Neural progenitor cell (in vitro differentiated cells): ENCODE measurements around the gene NTM. TPM values are rescaled to one million over a fixed set of nuclear protein-coding genes. Genes with fewer than 3 reads are reported as not detected.

Experiments
- DNase-seq: peaks from one replicate; pipeline ENCODE4 v3.0.0-alpha.2; 2016; ENCODE audit warnings: low spot score
- H2AFZ ChIP-seq: fragments of 200-600 bp; sonication (generic); replicated peaks from 2 replicates; pipeline ENCODE4 v1.6.1; 2016; ENCODE audit warnings: antibody characterized with exemption
- H3F3A ChIP-seq: fragments of 200-600 bp; sonication (generic); 2 replicates; pipeline ENCODE4 v1.6.1; 2016; ENCODE audit warnings: antibody characterized with exemption, low read depth
- H3K27ac ChIP-seq: fragments of 200-600 bp; sonication (generic); 2 replicates; pipeline ENCODE4 v1.5.1; 2016; ENCODE audit warnings: mild to moderate bottlenecking
- H3K27me3 ChIP-seq: fragments of 200-600 bp; sonication (generic); 2 replicates; pipeline ENCODE4 v1.6.1; 2016; ENCODE audit warnings: mild to moderate bottlenecking, moderate library complexity
- H3K36me3 ChIP-seq: fragments of 200-600 bp; sonication (generic); 2 replicates; pipeline ENCODE4 v1.5.1; 2016
- H3K4me1 ChIP-seq: fragments of 200-600 bp; sonication (generic); 2 replicates; pipeline ENCODE4 v1.6.1; 2016; ENCODE audit warnings: mixed run types
- H3K4me2 ChIP-seq: fragments of 200-600 bp; sonication (generic); 2 replicates; pipeline ENCODE4 v1.6.1; 2016
- H3K4me3 ChIP-seq: fragments of 200-600 bp; sonication (generic); 2 replicates; pipeline ENCODE4 v1.5.1; 2016
- H3K79me2 ChIP-seq: fragments of 200-600 bp; sonication (generic); 2 replicates; pipeline ENCODE4 v1.6.1; 2016; ENCODE audit warnings: low read depth
- H3K9ac ChIP-seq: fragments of 200-600 bp; sonication (generic); 2 replicates; pipeline ENCODE4 v1.6.1; 2016
- H3K9me3 ChIP-seq: fragments of 200-600 bp; sonication (generic); 2 replicates; pipeline ENCODE4 v1.5.1; 2016; ENCODE audit warnings: low read depth
- H4K20me1 ChIP-seq: fragments of 200-600 bp; sonication (generic); 2 replicates; pipeline ENCODE4 v1.6.1; 2016; ENCODE audit warnings: low read depth
- H3K27ac Mint-ChIP-seq: 3 replicates; pipeline ENCODE4 v1.8.0; 2021; ENCODE audit warnings: mixed read lengths
- H3K27me3 Mint-ChIP-seq: 2 replicates; pipeline ENCODE4 v1.8.0; 2022; ENCODE audit warnings: low read depth, mild to moderate bottlenecking, inconsistent platforms, moderate library complexity, mixed read lengths; ENCODE audit not compliant: insufficient read depth
- H3K36me3 Mint-ChIP-seq: 3 replicates; pipeline ENCODE4 v1.8.0; 2021; ENCODE audit warnings: mixed read lengths
- H3K4me1 Mint-ChIP-seq: 3 replicates; pipeline ENCODE4 v1.8.0; 2021; ENCODE audit warnings: mixed read lengths
- H3K4me3 Mint-ChIP-seq: 3 replicates; pipeline ENCODE4 v1.8.0; 2021; ENCODE audit warnings: mild to moderate bottlenecking, moderate library complexity, mixed read lengths
- H3K9me3 Mint-ChIP-seq: 3 replicates; pipeline ENCODE4 v1.8.0; 2020; ENCODE audit warnings: mixed read lengths
- CTCF ChIP-seq: fragments of 200-600 bp; sonication (generic); IDR thresholded peaks from 2 replicates; pipeline ENCODE4 v1.5.1; 2017; ENCODE audit warnings: antibody characterized with exemption, mild to moderate bottlenecking
- EZH2 ChIP-seq: fragments of 200-600 bp; sonication (generic); IDR thresholded peaks from 2 replicates; pipeline ENCODE4 v1.6.1; 2017; ENCODE audit warnings: antibody characterized with exemption, mild to moderate bottlenecking, moderate library complexity
- EZH2phosphoT487 ChIP-seq: fragments of 200-600 bp; sonication (generic); IDR thresholded peaks from 2 replicates; pipeline ENCODE4 v1.6.1; 2017; ENCODE audit warnings: antibody characterized with exemption
- total RNA-seq: library from RNA; depleted of rRNA; stranded (reverse); fragments of >200 nt; gene quantifications from 2 replicates; pipeline ENCODE4 v1.2.3, GENCODE V29; 2015; ENCODE audit warnings: low replicate concordance

NTM gene
- total RNA-seq, 1 donor from 2014 or later, result 4.3 TPM

- H3F3A ChIP-seq, result no peaks in the 10 kb centered on the region
- H3K27me3 ChIP-seq, result no peaks in the 10 kb centered on the region
- H3K27ac Mint-ChIP-seq, result no peak overlapping the region
- no peaks in the 10 kb centered on the region for H3K36me3 ChIP-seq
- no peak overlapping the region for H3K4me3 ChIP-seq
- no peak overlapping the region for H3K9ac ChIP-seq
- no peak overlapping the region for H3K27ac ChIP-seq
- no peaks in the 10 kb centered on the region for H3K9me3 Mint-ChIP-seq
- no peak overlapping the region for H3K4me3 Mint-ChIP-seq
- no peaks in the 10 kb centered on the region for H3K9me3 ChIP-seq
- no peak for DNase-seq
- H3K4me1 ChIP-seq, result peaks cover 5% of the 10 kb centered on the region
- H3K4me1 Mint-ChIP-seq, result peaks cover 3% of the 10 kb centered on the region
- no peak for TF ChIP-seq CTCF
- TF ChIP-seq EZH2phosphoT487, result no peak
- no peak for TF ChIP-seq EZH2
- no peaks in the 10 kb centered on the region for H3K36me3 Mint-ChIP-seq
- H3K27me3 Mint-ChIP-seq, result peaks cover 6% of the 10 kb centered on the region
- H3K4me2 ChIP-seq, result no peak overlapping the region
- no peaks in the 10 kb centered on the region for H3K79me2 ChIP-seq
- H4K20me1 ChIP-seq, result no peaks in the 10 kb centered on the region
- H2AFZ ChIP-seq, result no peak overlapping the region
Measured at GRCh38 chr11:131499199-131499598, 128.8 kb downstream of the NTM start.

- Histone ChIP-seq H3K36me3 (no peaks in the 10 kb centered on the region), H3K27me3 (no peaks in the 10 kb centered on the region), H3K4me2 (no peak overlapping the region), H3K4me3 (no peak overlapping the region), H2AFZ (no peak overlapping the region), H3F3A (no peaks in the 10 kb centered on the region), H3K27ac (no peak overlapping the region), H3K9me3 (no peaks in the 10 kb centered on the region), H3K4me1 (peaks cover 5% of the 10 kb centered on the region), H3K9ac (no peak overlapping the region), H3K79me2 (no peaks in the 10 kb centered on the region), H4K20me1 (no peaks in the 10 kb centered on the region)
- H3K27me3 Mint-ChIP-seq, result peaks cover 4% of the 10 kb centered on the region
- TF ChIP-seq CTCF, result no peak
- no peak for TF ChIP-seq EZH2
- no peak for TF ChIP-seq EZH2phosphoT487
- no peak for DNase-seq
- H3K9me3 Mint-ChIP-seq, result no peaks in the 10 kb centered on the region
- H3K4me1 Mint-ChIP-seq, result peaks cover 13% of the 10 kb centered on the region
- no peaks in the 10 kb centered on the region for H3K36me3 Mint-ChIP-seq
- H3K4me3 Mint-ChIP-seq, result no peak overlapping the region
- H3K27ac Mint-ChIP-seq, result no peak overlapping the region
Measured at GRCh38 chr11:131503017-131503416, 132.6 kb downstream of the NTM start.

DNA sequence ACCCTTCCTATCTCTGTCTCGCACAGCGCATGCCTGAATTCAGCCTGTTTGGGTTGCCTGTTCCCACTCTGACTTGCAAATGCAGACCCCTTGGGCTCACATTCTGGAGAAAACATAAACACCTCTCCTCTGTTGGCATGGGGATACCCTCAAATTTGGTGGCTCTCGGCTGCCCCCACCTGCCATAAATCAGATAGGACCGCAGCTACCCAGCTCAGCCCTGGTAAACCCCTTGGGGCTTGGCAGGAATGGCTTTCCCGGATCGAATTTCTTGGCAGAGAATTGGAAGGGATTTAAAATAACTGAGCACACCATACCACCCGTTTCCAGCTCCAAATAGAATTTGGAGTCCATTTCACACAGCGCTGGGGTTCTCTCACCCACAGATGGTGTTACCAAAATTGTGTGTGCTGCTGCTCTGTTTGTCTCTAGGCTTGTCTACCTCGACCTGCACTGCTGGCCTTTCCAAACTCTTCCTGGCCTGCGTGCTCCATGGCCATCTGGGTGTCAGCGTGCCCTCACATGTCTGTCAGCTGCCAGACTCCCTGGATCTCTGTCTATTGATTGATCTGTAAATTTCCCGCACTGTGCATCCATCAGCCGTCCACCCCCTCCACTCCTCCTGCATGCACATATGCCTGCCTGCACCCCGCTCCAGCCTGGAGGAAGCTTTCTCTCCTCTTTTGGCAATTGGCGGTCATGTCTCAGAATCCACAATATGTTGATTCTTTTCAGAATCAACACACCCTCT, 134.0 kb downstream of the NTM start:
- Histone ChIP-seq H3K4me2 (peak overlapping the region; percentile 34), H3K79me2 (no peaks in the 10 kb centered on the region), H3F3A (no peaks in the 10 kb centered on the region), H2AFZ (peak overlapping the region; percentile 36), H3K36me3 (no peaks in the 10 kb centered on the region), H4K20me1 (no peaks in the 10 kb centered on the region), H3K4me3 (no peak overlapping the region), H3K27ac (no peak overlapping the region), H3K4me1 (no peaks in the 10 kb centered on the region), H3K9ac (no peak overlapping the region), H3K9me3 (no peaks in the 10 kb centered on the region), H3K27me3 (no peaks in the 10 kb centered on the region)
- peak overlapping the region; percentile 51 for H3K27ac Mint-ChIP-seq
- peaks cover 4% of the 10 kb centered on the region for H3K27me3 Mint-ChIP-seq
- peaks cover 13% of the 10 kb centered on the region for H3K4me1 Mint-ChIP-seq
- H3K36me3 Mint-ChIP-seq, result no peaks in the 10 kb centered on the region
- DNase-seq, result peak; percentile 78
- no peaks in the 10 kb centered on the region for H3K9me3 Mint-ChIP-seq
- no peak overlapping the region for H3K4me3 Mint-ChIP-seq
- TF ChIP-seq EZH2phosphoT487 (no peak), CTCF (peak; percentile 71)
